ENCODE measurements around the gene ECPAS.

GRCh38 chr9:111362526-111362925 is 121.7 kb downstream of the ECPAS start:
- TF ChIP-seq YY1 (IDR thresholded peaks at IDR 0.05; ENCODE audit: insufficient read depth, insufficient read length) (no peak), ZNF274 (IDR thresholded peaks at IDR 0.05; ENCODE audit: low read depth, low read length) (no peak)

Data from NT2/D1 (cell line).